ENCODE data around the gene NAE1.

GRCh38 chr16:66851166-66851964 lies 20.6 kb upstream of the NAE1 start:
- TF ChIP-seq FOXA1 (IDR thresholded peaks at IDR 0.05) (no peak), SP1 (IDR thresholded peaks at IDR 0.05) (no peak)

All from HEK293T (cell line).